ENCODE results near the gene PRDM15. TPM values are rescaled to one million over a fixed set of nuclear protein-coding genes. Genes with fewer than 3 reads are reported as not detected.

PRDM15 gene
- polyA plus RNA-seq, 1 donor (not counting 4 experiments of a cell fraction or from before 2014, with no cell fraction given), result 5.2 TPM

DNA sequence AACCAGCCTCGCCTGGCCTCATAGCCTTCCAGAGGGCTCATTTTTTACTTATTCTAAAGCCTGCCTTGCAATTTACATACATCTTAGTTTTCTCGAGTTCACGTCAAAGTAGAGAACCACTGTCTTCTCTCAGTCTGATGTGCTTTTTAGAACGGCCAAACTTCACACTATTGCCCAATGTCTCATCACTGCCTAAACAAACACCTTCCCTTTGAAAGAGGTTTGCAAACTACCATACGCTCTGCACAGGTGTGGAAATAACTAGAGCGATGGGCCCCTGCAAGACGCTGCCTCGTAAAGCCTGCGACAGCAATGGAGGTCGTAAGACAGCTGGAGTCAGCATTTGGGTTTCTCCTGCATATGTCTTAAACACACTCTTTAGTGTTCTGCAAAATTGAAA, 22.6 kb downstream of the PRDM15 start:
- no peak overlapping the region for H2AFZ ChIP-seq (ENCODE audit: control insufficient read depth, low read length)
- H3K4me3 ChIP-seq (ENCODE audit: control insufficient read depth in 2 of 3, extremely low read depth in 1 of 3, insufficient read depth in 2 of 3, low read depth in 1 of 3, low read length in 3 of 3), result no peak overlapping the region
- no peak overlapping the region for H3K9ac ChIP-seq (ENCODE audit: control insufficient read depth, extremely low read depth, insufficient read depth, low read length)
- peaks cover 23% of the 10 kb centered on the region in 2 experiments for H3K36me3 ChIP-seq (ENCODE audit: control insufficient read depth in 2 of 2, extremely low read depth in 1 of 2, insufficient read depth in 2 of 2, low read length in 2 of 2)
- no peak for TF ChIP-seq EZH2 (IDR thresholded peaks at IDR 0.05; ENCODE audit: low read length)
- TF ChIP-seq, protein P1, sequence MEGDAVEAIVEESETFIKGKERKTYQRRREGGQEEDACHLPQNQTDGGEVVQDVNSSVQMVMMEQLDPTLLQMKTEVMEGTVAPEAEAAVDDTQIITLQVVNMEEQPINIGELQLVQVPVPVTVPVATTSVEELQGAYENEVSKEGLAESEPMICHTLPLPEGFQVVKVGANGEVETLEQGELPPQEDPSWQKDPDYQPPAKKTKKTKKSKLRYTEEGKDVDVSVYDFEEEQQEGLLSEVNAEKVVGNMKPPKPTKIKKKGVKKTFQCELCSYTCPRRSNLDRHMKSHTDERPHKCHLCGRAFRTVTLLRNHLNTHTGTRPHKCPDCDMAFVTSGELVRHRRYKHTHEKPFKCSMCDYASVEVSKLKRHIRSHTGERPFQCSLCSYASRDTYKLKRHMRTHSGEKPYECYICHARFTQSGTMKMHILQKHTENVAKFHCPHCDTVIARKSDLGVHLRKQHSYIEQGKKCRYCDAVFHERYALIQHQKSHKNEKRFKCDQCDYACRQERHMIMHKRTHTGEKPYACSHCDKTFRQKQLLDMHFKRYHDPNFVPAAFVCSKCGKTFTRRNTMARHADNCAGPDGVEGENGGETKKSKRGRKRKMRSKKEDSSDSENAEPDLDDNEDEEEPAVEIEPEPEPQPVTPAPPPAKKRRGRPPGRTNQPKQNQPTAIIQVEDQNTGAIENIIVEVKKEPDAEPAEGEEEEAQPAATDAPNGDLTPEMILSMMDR (optimal IDR thresholded peaks at IDR 0.05 in 1 of 3, IDR thresholded peaks at IDR 0.05 in 1 of 3, conservative IDR thresholded peaks at IDR 0.05 in 1 of 3; ENCODE audit: extremely low read depth in 1 of 3, insufficient read depth in 2 of 3, low read length in 3 of 3), result no peak
- no peak overlapping the region for H3K27ac ChIP-seq (ENCODE audit: control insufficient read depth, insufficient read depth, low read length)
- no peak for DNase-seq (ENCODE audit: low read depth, low spot score)
- no peaks in the 10 kb centered on the region for H4K20me1 ChIP-seq (ENCODE audit: control insufficient read depth, extremely low read depth, insufficient read depth, low read length)
- no peak overlapping the region for H3K4me2 ChIP-seq (ENCODE audit: control insufficient read depth, extremely low read depth, insufficient read depth, low read depth, low read length)
- no peaks in the 10 kb centered on the region for H3K79me2 ChIP-seq (ENCODE audit: control insufficient read depth, insufficient read depth, low read length)
- H3K9me3 ChIP-seq (ENCODE audit: control insufficient read depth, low read depth, low read length), result no peaks in the 10 kb centered on the region
- no peaks in the 10 kb centered on the region for H3K9me1 ChIP-seq (ENCODE audit: control insufficient read depth, extremely low read depth, insufficient read depth, low read length)
- no peaks in the 10 kb centered on the region for H3K4me1 ChIP-seq (ENCODE audit: control insufficient read depth, extremely low read depth, insufficient read depth, low read length)
- H3K27me3 ChIP-seq (ENCODE audit: control insufficient read depth, extremely low read depth, insufficient read depth, low read length), result no peaks in the 10 kb centered on the region
- no peak for FAIRE-seq
- dilution Hi-C loops (cut with MboI; ENCODE audit: extremely low pct_ligation_motif_present, low sequenced_read_pairs), result no loop called here

DNA sequence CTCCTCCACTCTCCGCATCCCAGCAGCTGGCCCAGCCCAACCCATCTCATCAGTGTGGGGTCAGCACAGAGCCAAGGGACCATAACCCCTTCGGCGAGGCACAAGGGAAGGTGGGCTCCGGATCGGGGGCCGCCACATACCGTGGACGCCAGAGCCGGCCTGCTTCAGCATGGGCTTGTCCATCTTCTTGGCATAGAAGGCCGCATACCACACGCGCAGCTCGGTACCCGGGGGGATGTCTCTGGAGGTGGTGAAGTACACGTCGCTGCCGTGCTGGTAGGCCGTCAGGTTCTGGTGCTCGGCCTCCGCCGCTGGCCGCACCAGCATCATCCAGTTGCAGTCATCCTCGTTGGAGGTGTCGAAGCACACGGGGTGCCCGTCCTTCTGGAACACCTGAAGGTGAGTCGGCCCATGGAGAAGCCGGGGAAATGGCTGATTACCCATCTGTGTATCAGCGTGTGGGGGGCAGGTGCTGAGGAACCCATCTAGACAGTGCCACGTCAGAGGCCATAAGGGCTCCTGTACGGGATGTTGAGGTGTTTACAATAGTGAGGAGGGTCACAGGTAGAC, 24.6 kb downstream of the PRDM15 start:
- H3K4me2 ChIP-seq (ENCODE audit: control insufficient read depth, extremely low read depth, insufficient read depth, low read depth, low read length), result no peak overlapping the region
- no peak overlapping the region for H3K4me3 ChIP-seq (ENCODE audit: control insufficient read depth in 2 of 3, extremely low read depth in 1 of 3, insufficient read depth in 2 of 3, low read depth in 1 of 3, low read length in 3 of 3)
- peaks cover 23 to 26% of the 10 kb centered on the region in 2 experiments for H3K36me3 ChIP-seq (ENCODE audit: control insufficient read depth in 2 of 2, extremely low read depth in 1 of 2, insufficient read depth in 2 of 2, low read length in 2 of 2)
- H2AFZ ChIP-seq (ENCODE audit: control insufficient read depth, low read length), result no peak overlapping the region
- DNase-seq (ENCODE audit: low read depth, low spot score), result no peak
- TF ChIP-seq EZH2 (IDR thresholded peaks at IDR 0.05; ENCODE audit: low read length), result no peak
- TF ChIP-seq, protein P1 (optimal IDR thresholded peaks at IDR 0.05 in 1 of 3, IDR thresholded peaks at IDR 0.05 in 1 of 3, conservative IDR thresholded peaks at IDR 0.05 in 1 of 3; ENCODE audit: extremely low read depth in 1 of 3, insufficient read depth in 2 of 3, low read length in 3 of 3), result no peak
- H4K20me1 ChIP-seq (ENCODE audit: control insufficient read depth, extremely low read depth, insufficient read depth, low read length), result no peaks in the 10 kb centered on the region
- no peaks in the 10 kb centered on the region for H3K4me1 ChIP-seq (ENCODE audit: control insufficient read depth, extremely low read depth, insufficient read depth, low read length)
- FAIRE-seq, result no peak
- no peaks in the 10 kb centered on the region for H3K9me3 ChIP-seq (ENCODE audit: control insufficient read depth, low read depth, low read length)
- no peak overlapping the region for H3K27ac ChIP-seq (ENCODE audit: control insufficient read depth, insufficient read depth, low read length)
- dilution Hi-C loops (cut with MboI; ENCODE audit: extremely low pct_ligation_motif_present, low sequenced_read_pairs), result no loop called here
- no peaks in the 10 kb centered on the region for H3K9me1 ChIP-seq (ENCODE audit: control insufficient read depth, extremely low read depth, insufficient read depth, low read length)
- H3K79me2 ChIP-seq (ENCODE audit: control insufficient read depth, insufficient read depth, low read length), result no peaks in the 10 kb centered on the region
- no peaks in the 10 kb centered on the region for H3K27me3 ChIP-seq (ENCODE audit: control insufficient read depth, extremely low read depth, insufficient read depth, low read length)
- H3K9ac ChIP-seq (ENCODE audit: control insufficient read depth, extremely low read depth, insufficient read depth, low read length), result no peak overlapping the region
